ENCODE data around the gene NMNAT1. TPM values are rescaled to one million over a fixed set of nuclear protein-coding genes. Genes with fewer than 3 reads are reported as not detected.

The NMNAT1 gene
- total RNA-seq, 1 experiment from 2014 or later, result 2.3 TPM

- no peak for TF ChIP-seq FOXP4 (CRISPR knock-in tag; IDR thresholded peaks at IDR 0.05)
- no peak for TF ChIP-seq CREM (CRISPR knock-in tag; IDR thresholded peaks at IDR 0.05)
- TF ChIP-seq ATF1 (CRISPR knock-in tag; IDR thresholded peaks at IDR 0.05), result no peak
- TF ChIP-seq TCF7 (CRISPR knock-in tag; IDR thresholded peaks at IDR 0.05; ENCODE audit: low read depth), result no peak
- no peak for TF ChIP-seq ERG (CRISPR knock-in tag; IDR thresholded peaks at IDR 0.05)
These were observed 46.5 kb downstream of the NMNAT1 start (continued) for GRCh38 chr1:9989773-9990172.

- ChIA-PET POLR2A (no interaction called here), CTCF (no interaction called here)
- TF ChIP-seq PRRX2 (CRISPR knock-in tag; IDR thresholded peaks at IDR 0.05) (no peak), ZNF396 (CRISPR knock-in tag; IDR thresholded peaks at IDR 0.05; ENCODE audit: borderline replicate concordance) (no peak), ZNF671 (CRISPR knock-in tag; IDR thresholded peaks at IDR 0.05) (no peak), NFATC4 (CRISPR knock-in tag; IDR thresholded peaks at IDR 0.05) (no peak), ATF2 (CRISPR knock-in tag; IDR thresholded peaks at IDR 0.05; ENCODE audit: borderline replicate concordance, low read depth) (no peak), ZNF416 (CRISPR knock-in tag; IDR thresholded peaks at IDR 0.05) (no peak), ETV6 (CRISPR knock-in tag; IDR thresholded peaks at IDR 0.05) (no peak), ZNF425 (CRISPR knock-in tag; conservative IDR thresholded peaks at IDR 0.05) (no peak)
- no peak for DNase-seq (ENCODE audit: low spot score)
- Mint-ChIP-seq H3K27ac (no peak overlapping the region), H3K4me1 (no peaks in the 10 kb centered on the region), H3K4me3 (no peak overlapping the region), H3K27me3 (ENCODE audit: low read depth) (peaks cover 20% of the 10 kb centered on the region), H3K9me3 (no peaks in the 10 kb centered on the region), H3K36me3 (no peaks in the 10 kb centered on the region)
- no peak for ATAC-seq
These were observed 47.7 kb downstream of the NMNAT1 start for GRCh38 chr1:9990944-9991343.

GRCh38 chr1:9992910-9993309 lies 49.6 kb downstream of the NMNAT1 start:
- ChIA-PET POLR2A (no interaction called here), CTCF (no interaction called here)
- TF ChIP-seq ZNF317 (CRISPR knock-in tag; IDR thresholded peaks at IDR 0.05; ENCODE audit: borderline replicate concordance, low read depth), result no peak
- no peak for TF ChIP-seq ZSCAN18 (CRISPR knock-in tag; IDR thresholded peaks at IDR 0.05)
- no peak for TF ChIP-seq ZNF232 (CRISPR knock-in tag; IDR thresholded peaks at IDR 0.05)
- TF ChIP-seq ZBTB21 (CRISPR knock-in tag; IDR thresholded peaks at IDR 0.05; ENCODE audit: borderline replicate concordance), result no peak
- no peak for TF ChIP-seq ZNF416 (CRISPR knock-in tag; IDR thresholded peaks at IDR 0.05)
- TF ChIP-seq NFYB (CRISPR knock-in tag; conservative IDR thresholded peaks at IDR 0.05; ENCODE audit: low read depth), result no peak
- TF ChIP-seq ZNF396 (CRISPR knock-in tag; IDR thresholded peaks at IDR 0.05; ENCODE audit: borderline replicate concordance), result no peak
- TF ChIP-seq FOXK1 (CRISPR knock-in tag; IDR thresholded peaks at IDR 0.05), result no peak
- TF ChIP-seq HMGXB4 (CRISPR knock-in tag; IDR thresholded peaks at IDR 0.05), result no peak
- TF ChIP-seq FOXJ3 (CRISPR knock-in tag; IDR thresholded peaks at IDR 0.05; ENCODE audit: borderline replicate concordance), result no peak
- TF ChIP-seq SMAD3 (CRISPR knock-in tag; IDR thresholded peaks at IDR 0.05; ENCODE audit: borderline replicate concordance), result no peak
- TF ChIP-seq GRHL2 (CRISPR knock-in tag; IDR thresholded peaks at IDR 0.05; ENCODE audit: insufficient replicate concordance, severe bottlenecking), result no peak
- ATAC-seq, result no peak
- H3K36me3 Mint-ChIP-seq, result no peaks in the 10 kb centered on the region
- no peak overlapping the region for H3K27ac Mint-ChIP-seq
- no peak for DNase-seq (ENCODE audit: low spot score)
- H3K27me3 Mint-ChIP-seq (ENCODE audit: low read depth), result peaks cover 37% of the 10 kb centered on the region
- H3K4me1 Mint-ChIP-seq, result peaks cover 4% of the 10 kb centered on the region; the same call in 1 of the 2 replicates
- H3K9me3 Mint-ChIP-seq, result no peaks in the 10 kb centered on the region
- no peak overlapping the region for H3K4me3 Mint-ChIP-seq

Measured in WTC11 (cell line).